ENCODE data around the gene TUBD1.

DNA sequence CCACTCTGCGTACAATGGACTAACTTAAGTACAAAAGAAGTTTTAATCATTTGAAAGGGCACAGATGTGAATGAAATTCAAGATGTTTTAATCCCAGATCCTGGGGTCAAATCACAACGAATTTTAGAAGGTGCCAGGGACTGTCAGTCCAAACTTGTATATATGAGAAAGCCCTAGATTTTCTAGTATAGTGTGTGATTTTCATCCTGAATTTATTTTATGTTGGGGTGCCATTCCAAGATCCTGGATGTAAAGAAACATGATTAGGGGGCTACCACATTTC is 64.3 kb downstream of the TUBD1 start:
- no peak for TF ChIP-seq EZH2phosphoT487 (conservative IDR thresholded peaks at IDR 0.05; ENCODE audit: low read length)
- TF ChIP-seq, protein P1, sequence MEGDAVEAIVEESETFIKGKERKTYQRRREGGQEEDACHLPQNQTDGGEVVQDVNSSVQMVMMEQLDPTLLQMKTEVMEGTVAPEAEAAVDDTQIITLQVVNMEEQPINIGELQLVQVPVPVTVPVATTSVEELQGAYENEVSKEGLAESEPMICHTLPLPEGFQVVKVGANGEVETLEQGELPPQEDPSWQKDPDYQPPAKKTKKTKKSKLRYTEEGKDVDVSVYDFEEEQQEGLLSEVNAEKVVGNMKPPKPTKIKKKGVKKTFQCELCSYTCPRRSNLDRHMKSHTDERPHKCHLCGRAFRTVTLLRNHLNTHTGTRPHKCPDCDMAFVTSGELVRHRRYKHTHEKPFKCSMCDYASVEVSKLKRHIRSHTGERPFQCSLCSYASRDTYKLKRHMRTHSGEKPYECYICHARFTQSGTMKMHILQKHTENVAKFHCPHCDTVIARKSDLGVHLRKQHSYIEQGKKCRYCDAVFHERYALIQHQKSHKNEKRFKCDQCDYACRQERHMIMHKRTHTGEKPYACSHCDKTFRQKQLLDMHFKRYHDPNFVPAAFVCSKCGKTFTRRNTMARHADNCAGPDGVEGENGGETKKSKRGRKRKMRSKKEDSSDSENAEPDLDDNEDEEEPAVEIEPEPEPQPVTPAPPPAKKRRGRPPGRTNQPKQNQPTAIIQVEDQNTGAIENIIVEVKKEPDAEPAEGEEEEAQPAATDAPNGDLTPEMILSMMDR (IDR thresholded peaks at IDR 0.05; ENCODE audit: insufficient read depth, low read length, poor library complexity, severe bottlenecking) = no peak
